GM12878 (cell line): ENCODE measurements around the gene NECAB2.

Source experiments
- CBX3 ChIP-seq: fragments of 200-600 bp; sonication (generic); IDR thresholded peaks from 2 replicates; pipeline ENCODE4 v1.6.1; 2016; ENCODE audit warnings: low read depth, borderline replicate concordance
- CTCF ChIP-seq, 3 experiments: IDR thresholded peaks in 2 of 3; conservative IDR thresholded peaks in 1 of 3; 2 replicates each; pipeline ENCODE4 v1.5.1; 2011; ENCODE audit warnings: low read depth in 3 of 3, low read length in 3 of 3, mild to moderate bottlenecking in 3 of 3, control low read depth in 2 of 3, moderate library complexity in 2 of 3, inconsistent platforms in 1 of 3, mixed read lengths in 1 of 3; ENCODE audit not compliant: control insufficient read depth in 2 of 3, insufficient read depth in 1 of 3; ENCODE audit errors: extremely low read depth in 1 of 3
- EGR1 ChIP-seq, 2 experiments: IDR thresholded peaks; 1 replicate in 1 of 2; 2 replicates in 1 of 2; pipeline ENCODE4 v1.6.1; 2011 to 2012; ENCODE audit warnings: low read depth in 2 of 2, low read length in 2 of 2, borderline replicate concordance in 1 of 2, mild to moderate bottlenecking in 1 of 2, moderate library complexity in 1 of 2
- JUND ChIP-seq: IDR thresholded peaks from 2 replicates; pipeline ENCODE4 v1.6.1; 2012; ENCODE audit warnings: low read depth, mild to moderate bottlenecking, low read length, improper control_type of control experiment, moderate library complexity
- MAX ChIP-seq: IDR thresholded peaks from 2 replicates; pipeline ENCODE4 v1.6.1; 2012; ENCODE audit warnings: low read depth, low read length, improper control_type of control experiment
- NFYA ChIP-seq: IDR thresholded peaks from 2 replicates; pipeline ENCODE4 v1.6.1; 2011; ENCODE audit warnings: low read depth, mild to moderate bottlenecking, low read length, improper control_type of control experiment, borderline replicate concordance
- POLR2AphosphoS5 ChIP-seq: IDR thresholded peaks from 2 replicates; pipeline ENCODE4 v1.6.1; 2011; ENCODE audit warnings: mild to moderate bottlenecking, low read length, inconsistent platforms
- TCF3 ChIP-seq: IDR thresholded peaks from 2 replicates; pipeline ENCODE4 v1.6.1; 2012; ENCODE audit warnings: low read depth, mild to moderate bottlenecking, low read length, borderline replicate concordance; ENCODE audit not compliant: insufficient read depth

- no peak for TF ChIP-seq JUND
- no peak for TF ChIP-seq TCF3
- TF ChIP-seq MAX: no peak
- no peak for TF ChIP-seq POLR2AphosphoS5
- no peak for TF ChIP-seq EGR1 (IDR thresholded peaks at IDR 0.05; ENCODE audit: borderline replicate concordance in 1 of 2, low read depth in 2 of 2, low read length in 2 of 2)
- TF ChIP-seq NFYA: no peak
- no peak for TF ChIP-seq CTCF (IDR thresholded peaks at IDR 0.05 in 2 of 3, conservative IDR thresholded peaks at IDR 0.05 in 1 of 3; ENCODE audit: control insufficient read depth in 2 of 3, extremely low read depth in 1 of 3, insufficient read depth in 1 of 3, low read depth in 3 of 3, low read length in 3 of 3)
- no peak for TF ChIP-seq CBX3
Measured at GRCh38 chr16:84034516-84034915, 66.5 kb downstream of the NECAB2 start.
